ENCODE measurements around the gene CCDC18. TPM values are rescaled to one million over a fixed set of nuclear protein-coding genes. Genes with fewer than 3 reads are reported as not detected.

CCDC18 gene
- total RNA-seq, 3 donors from 2014 or later = 4.1 to 10.5 (median 9.4) TPM

DNA sequence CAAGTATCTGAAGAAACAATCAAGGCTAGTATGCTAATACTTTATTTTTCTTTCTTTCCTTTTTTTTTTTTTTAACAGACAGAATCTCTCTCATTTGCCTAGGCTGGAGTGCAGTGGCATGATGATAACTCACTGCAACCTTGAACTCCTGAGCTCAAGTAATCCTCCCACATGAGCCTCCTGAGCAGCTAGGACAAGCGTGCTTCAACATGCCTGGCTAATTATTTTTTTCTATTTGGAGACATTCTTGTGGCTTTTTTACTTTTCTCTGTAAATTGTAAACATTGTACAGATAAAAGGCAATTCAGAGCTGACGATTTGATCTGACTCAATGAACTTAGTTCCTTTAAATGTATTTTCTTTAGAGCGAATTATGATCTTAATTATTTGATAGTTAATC is 41.4 kb downstream of the CCDC18 start:
- no peak overlapping the region for H3K4me3 ChIP-seq
- DNase-seq (ENCODE audit: low spot score in 2 of 2) = no peak
- H3K36me3 ChIP-seq = no peaks in the 10 kb centered on the region
- no peaks in the 10 kb centered on the region for H3K4me1 ChIP-seq
- no peaks in the 10 kb centered on the region for H3K9me3 ChIP-seq
- TF ChIP-seq CTCF (IDR thresholded peaks at IDR 0.05) (no peak), POLR2A (IDR thresholded peaks at IDR 0.05) (no peak), POLR2AphosphoS5 (IDR thresholded peaks at IDR 0.05) (no peak)
- no peaks in the 10 kb centered on the region for H3K27me3 ChIP-seq
- H3K27ac ChIP-seq = no peak overlapping the region
- intact Hi-C loops (cut with DNase I; ENCODE audit: low total_unique reads) = no loop called here

DNA sequence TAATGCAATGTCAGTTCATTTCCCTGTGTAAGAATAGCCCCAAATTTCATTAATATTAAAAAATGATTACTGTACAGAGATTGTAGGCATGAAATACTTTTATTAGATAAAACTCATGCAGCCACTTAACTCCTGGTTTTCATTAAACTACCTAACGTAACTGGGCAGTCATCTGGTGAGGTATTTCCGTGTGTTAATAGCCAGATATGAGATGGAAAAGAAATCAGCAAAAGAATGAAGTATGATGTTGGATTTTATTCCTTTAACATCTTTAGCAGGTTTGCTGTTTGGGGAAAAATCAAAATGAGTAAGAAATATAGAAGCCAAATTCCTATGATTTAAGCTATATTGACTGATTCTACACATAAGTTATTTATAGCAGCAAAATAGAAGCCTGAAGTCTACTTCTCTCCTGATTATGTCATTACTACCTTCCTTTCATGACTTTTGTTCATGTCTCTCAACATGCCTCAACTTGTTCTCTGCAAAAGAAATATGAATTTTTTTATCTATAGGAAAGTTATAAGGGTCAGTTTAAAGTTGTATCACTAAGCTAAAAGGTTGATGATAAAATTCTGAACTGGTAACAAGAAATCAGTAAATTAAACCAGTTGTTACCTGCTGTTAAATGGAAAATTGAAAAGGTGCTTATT is 42.6 kb downstream of the CCDC18 start:
- no peaks in the 10 kb centered on the region for H3K9me3 ChIP-seq
- TF ChIP-seq POLR2AphosphoS5 (IDR thresholded peaks at IDR 0.05) (no peak), POLR2A (IDR thresholded peaks at IDR 0.05) (no peak), CTCF (IDR thresholded peaks at IDR 0.05) (no peak)
- no peaks in the 10 kb centered on the region for H3K4me1 ChIP-seq
- H3K27ac ChIP-seq = no peak overlapping the region
- intact Hi-C loops (cut with DNase I; ENCODE audit: low total_unique reads) = no loop called here
- H3K36me3 ChIP-seq = no peaks in the 10 kb centered on the region
- H3K4me3 ChIP-seq = no peak overlapping the region
- no peaks in the 10 kb centered on the region for H3K27me3 ChIP-seq
- DNase-seq (ENCODE audit: low spot score in 2 of 2) = no peak

- DNase-seq (ENCODE audit: low spot score in 2 of 2) = no peak
- TF ChIP-seq POLR2AphosphoS5 (IDR thresholded peaks at IDR 0.05) (no peak), POLR2A (IDR thresholded peaks at IDR 0.05) (no peak)
- Histone ChIP-seq H3K4me1 (no peaks in the 10 kb centered on the region), H3K36me3 (no peaks in the 10 kb centered on the region), H3K27me3 (no peaks in the 10 kb centered on the region), H3K27ac (no peak overlapping the region), H3K9me3 (no peaks in the 10 kb centered on the region), H3K4me3 (no peak overlapping the region)
- intact Hi-C loops (cut with DNase I; ENCODE audit: low total_unique reads) = no loop called here
Observed at GRCh38 chr1:93235261-93235660, 54.7 kb downstream of the CCDC18 start.

- no peak overlapping the region for H3K4me3 ChIP-seq
- intact Hi-C loops (cut with DNase I; ENCODE audit: low total_unique reads) = no loop called here
- no peak overlapping the region for H3K27ac ChIP-seq
- TF ChIP-seq POLR2AphosphoS5 (IDR thresholded peaks at IDR 0.05) (no peak), POLR2A (IDR thresholded peaks at IDR 0.05) (no peak), CTCF (IDR thresholded peaks at IDR 0.05) (no peak)
- no peaks in the 10 kb centered on the region for H3K9me3 ChIP-seq
- H3K27me3 ChIP-seq = no peaks in the 10 kb centered on the region
- H3K4me1 ChIP-seq = no peaks in the 10 kb centered on the region
- no peak for DNase-seq (ENCODE audit: low spot score in 2 of 2)
- H3K36me3 ChIP-seq = no peaks in the 10 kb centered on the region
Observed at GRCh38 chr1:93237021-93237420, 56.5 kb downstream of the CCDC18 start.

GRCh38 chr1:93238425-93238824 is 57.9 kb downstream of the CCDC18 start:
- peaks cover 7 to 8% of the 10 kb centered on the region in 2 donors for H3K9me3 ChIP-seq
- no peak overlapping the region for H3K4me3 ChIP-seq
- no peaks in the 10 kb centered on the region for H3K4me1 ChIP-seq
- H3K27me3 ChIP-seq = no peaks in the 10 kb centered on the region
- TF ChIP-seq POLR2AphosphoS5 (IDR thresholded peaks at IDR 0.05) (no peak), CTCF (IDR thresholded peaks at IDR 0.05) (no peak), POLR2A (IDR thresholded peaks at IDR 0.05) (no peak)
- no peak overlapping the region for H3K27ac ChIP-seq
- no peaks in the 10 kb centered on the region for H3K36me3 ChIP-seq
- no peak for DNase-seq (ENCODE audit: low spot score in 2 of 2)
- intact Hi-C loops (cut with DNase I; ENCODE audit: low total_unique reads) = no loop called here
